HG03575 (cell line): ENCODE data around the gene CHTOP.
"Not testable (repeated sequence)": the region's sequence is repeated elsewhere in the genome, so short reads cannot be mapped to it uniquely, and the experiment has no call there.

Source experiments
- ATAC-seq: cut with Tn5 transposase; IDR thresholded peaks from one replicate; pipeline ENCODE4 v1.9.1; 2021; ENCODE audit not compliant: unreplicated experiment, insufficient number of reproducible peaks, low FRiP score; ENCODE audit errors: extremely low read depth

Gene CHTOP

GRCh38 chr1:153633754-153634665 is at the start of gene CHTOP:
Gene CHTOP (plus strand): TSS chr1:153634066. CDS start chr1:153636589, 2,523 bp downstream.
- ATAC-seq = peak; percentile 73

GRCh38 chr1:153585006-153585405 is 48.9 kb upstream of the CHTOP start:
- no peak for ATAC-seq

- no peak for ATAC-seq
Measured at GRCh38 chr1:153586347-153586746, 47.5 kb upstream of the CHTOP start.

GRCh38 chr1:153587314-153587713 is 46.6 kb upstream of the CHTOP start:
- ATAC-seq = no peak

GRCh38 chr1:153588033-153588432 is 45.8 kb upstream of the CHTOP start:
- ATAC-seq = not testable (repeated sequence)

- no peak for ATAC-seq
Measured at GRCh38 chr1:153588482-153588881, 45.4 kb upstream of the CHTOP start.

GRCh38 chr1:153592748-153593147 is 41.1 kb upstream of the CHTOP start:
- ATAC-seq = no peak

- no peak for ATAC-seq
Measured at GRCh38 chr1:153597206-153597605, 36.7 kb upstream of the CHTOP start.

GRCh38 chr1:153598309-153599172 is 35.3 kb upstream of the CHTOP start:
- peak; percentile 94 for ATAC-seq

GRCh38 chr1:153599847-153600246 is 34.0 kb upstream of the CHTOP start:
- ATAC-seq = no peak

GRCh38 chr1:153602749-153603148 is 31.1 kb upstream of the CHTOP start:
- no peak for ATAC-seq

- ATAC-seq = no peak
Measured at GRCh38 chr1:153606194-153606593, 27.7 kb upstream of the CHTOP start.

GRCh38 chr1:153607381-153607780 is 26.5 kb upstream of the CHTOP start:
- no peak for ATAC-seq

- ATAC-seq = no peak
Measured at GRCh38 chr1:153608089-153608682, 25.7 kb upstream of the CHTOP start.

- ATAC-seq = no peak
Measured at GRCh38 chr1:153608742-153609584, 24.9 kb upstream of the CHTOP start.

- no peak for ATAC-seq
Measured at GRCh38 chr1:153609585-153609907, 24.3 kb upstream of the CHTOP start.

- ATAC-seq = no peak
Measured at GRCh38 chr1:153610334-153610733, 23.5 kb upstream of the CHTOP start.

- ATAC-seq = no peak
Measured at GRCh38 chr1:153610811-153611301, 23.0 kb upstream of the CHTOP start.

GRCh38 chr1:153611356-153611755 is 22.5 kb upstream of the CHTOP start:
- ATAC-seq = no peak
